Astrocyte (in vitro differentiated cells and primary cell): ENCODE data around the gene RPUSD3.

Experiments used
- CTCF ChIP-seq: IDR thresholded peaks from 2 replicates; pipeline ENCODE4 v1.5.1; 2011; ENCODE audit warnings: low read depth, mild to moderate bottlenecking, inconsistent platforms, low read length, moderate library complexity; ENCODE audit not compliant: insufficient read depth
- EZH2 ChIP-seq: IDR thresholded peaks from 2 replicates; pipeline ENCODE4 v1.6.1; 2012; ENCODE audit warnings: mild to moderate bottlenecking, low read length, inconsistent platforms; ENCODE audit not compliant: insufficient read depth

- no peak for TF ChIP-seq CTCF
- TF ChIP-seq EZH2, result no peak
Observed at GRCh38 chr3:9891072-9891622, 47.3 kb upstream of the RPUSD3 start.
